GM19099 (cell line): Measurements from ENCODE around the gene CHRNA3.
A peak's percentile ranks its signal among the peaks of the same experiment; 100 is the strongest.

Experiments used
- POLR2A ChIP-seq: IDR thresholded peaks from 3 replicates; pipeline ENCODE4 v1.6.1; 2011; ENCODE audit warnings: low read depth; ENCODE audit not compliant: insufficient read length; ENCODE audit errors: extremely low read depth

The CHRNA3 gene

DNA sequence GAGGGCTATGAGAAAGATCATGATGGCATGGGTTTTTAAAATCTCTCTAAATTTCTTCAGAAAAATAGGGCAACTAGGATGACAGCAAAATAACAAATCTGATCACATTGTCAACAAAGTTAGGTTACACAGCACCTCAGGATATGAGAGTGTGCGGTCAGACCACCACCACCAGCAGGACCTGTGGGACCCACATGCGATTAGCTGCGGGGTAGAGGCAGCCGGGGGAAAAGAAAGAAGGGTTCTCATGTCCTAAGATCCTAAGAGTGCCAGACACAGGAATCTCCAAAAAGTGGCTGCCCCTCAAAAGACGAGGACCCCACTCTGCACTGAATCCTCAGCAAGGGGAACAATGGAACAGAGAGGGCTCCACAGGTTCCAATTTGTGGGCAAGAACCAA is 15.6 kb downstream of the CHRNA3 start:
- TF ChIP-seq POLR2A: no peak

DNA sequence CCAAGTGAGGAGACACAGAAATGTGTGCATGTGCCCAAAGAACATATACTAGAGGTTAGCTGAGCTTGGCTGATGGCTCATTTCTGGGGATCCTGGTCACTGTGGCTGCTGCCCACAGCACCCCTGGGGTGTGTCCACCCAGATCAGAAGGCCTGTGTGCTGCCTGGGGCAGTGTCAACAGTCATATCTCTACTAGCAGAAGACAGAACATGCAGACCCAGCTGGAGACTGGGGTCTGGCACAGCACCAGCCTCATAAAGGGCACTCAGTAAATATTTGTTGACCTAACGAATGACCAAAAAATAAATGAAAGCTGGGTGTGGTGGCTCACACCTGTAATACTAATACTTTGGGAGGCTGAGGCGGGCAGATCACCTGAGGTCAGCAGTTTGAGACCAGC is 16.4 kb downstream of the CHRNA3 start:
- no peak for TF ChIP-seq POLR2A

DNA sequence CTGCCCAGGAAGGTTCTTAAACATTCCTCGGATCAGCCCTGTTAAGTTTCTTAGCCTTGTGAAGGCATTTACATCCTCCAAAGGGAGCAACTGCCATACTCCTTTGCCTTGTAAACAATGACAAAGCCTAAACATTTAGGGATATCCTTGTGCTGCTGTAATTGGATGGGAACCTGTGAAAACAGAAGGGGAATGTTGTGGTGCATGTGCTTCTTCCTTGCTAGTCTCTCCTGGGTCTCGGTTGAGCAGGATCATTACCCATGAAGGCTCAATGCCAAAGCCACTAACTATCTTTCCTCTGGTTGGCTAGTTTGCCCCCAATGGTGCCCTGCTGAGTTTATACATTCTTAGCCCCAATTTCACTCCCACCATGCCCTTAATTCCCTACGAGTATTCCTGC is 17.3 kb downstream of the CHRNA3 start:
- no peak for TF ChIP-seq POLR2A

DNA sequence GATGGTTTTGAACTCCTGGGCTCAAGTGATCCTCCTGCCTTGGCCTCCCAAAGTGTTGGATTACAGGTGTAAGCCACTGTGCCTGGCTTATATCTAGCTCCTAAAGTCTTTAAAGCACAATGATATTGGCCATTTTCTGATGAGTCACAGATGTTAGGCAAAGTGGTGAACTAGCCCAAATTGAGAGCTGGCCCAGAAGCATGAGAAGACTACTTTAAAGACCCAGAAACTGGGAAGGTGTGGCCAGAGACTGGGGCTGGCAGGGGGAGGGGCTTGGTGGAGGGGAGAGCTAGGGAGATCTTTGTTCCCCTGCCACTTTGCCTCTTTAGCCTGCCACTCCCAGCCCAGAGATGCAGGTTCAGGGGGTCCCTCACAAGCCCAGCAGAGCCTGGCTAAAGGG is 21.6 kb downstream of the CHRNA3 start:
- no peak for TF ChIP-seq POLR2A

DNA sequence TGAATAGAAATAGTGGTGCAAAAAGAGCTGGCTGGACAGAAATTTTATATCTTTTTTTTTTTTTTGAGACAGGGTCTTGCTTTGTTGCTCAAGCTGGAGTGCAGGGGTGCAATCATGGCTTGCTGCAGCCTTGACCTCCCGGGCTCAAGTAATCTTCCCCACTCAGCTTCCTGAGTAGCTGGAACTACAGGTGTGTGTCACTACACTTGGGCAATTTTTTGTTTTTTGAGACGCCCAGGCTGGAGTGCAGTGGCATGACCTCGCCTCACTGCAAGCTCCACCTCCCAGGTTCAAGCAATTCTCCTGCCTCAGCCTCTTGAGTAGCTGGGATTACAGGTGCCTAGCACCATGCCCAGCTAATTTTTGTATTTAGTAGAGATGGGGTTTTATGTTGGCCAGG is 22.4 kb downstream of the CHRNA3 start:
- no peak for TF ChIP-seq POLR2A

DNA sequence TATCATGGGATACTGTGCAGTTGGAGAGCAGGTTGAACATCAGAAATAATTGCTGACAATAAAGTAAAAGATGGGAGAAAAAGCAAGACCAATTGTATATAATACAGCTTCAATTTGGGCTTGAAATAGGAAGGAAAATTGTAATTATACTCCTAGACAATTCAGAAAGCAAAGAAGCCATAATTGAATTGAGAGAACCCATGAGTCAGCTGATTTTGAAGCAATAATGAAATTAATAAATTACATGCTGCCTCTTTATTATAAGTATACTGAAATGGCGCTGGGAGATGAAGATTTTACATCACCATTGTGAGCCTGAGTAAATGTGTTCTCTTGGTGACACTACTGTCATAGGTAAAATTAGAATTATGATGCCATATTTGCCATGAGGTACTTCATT is 23.2 kb downstream of the CHRNA3 start:
- no peak for TF ChIP-seq POLR2A

DNA sequence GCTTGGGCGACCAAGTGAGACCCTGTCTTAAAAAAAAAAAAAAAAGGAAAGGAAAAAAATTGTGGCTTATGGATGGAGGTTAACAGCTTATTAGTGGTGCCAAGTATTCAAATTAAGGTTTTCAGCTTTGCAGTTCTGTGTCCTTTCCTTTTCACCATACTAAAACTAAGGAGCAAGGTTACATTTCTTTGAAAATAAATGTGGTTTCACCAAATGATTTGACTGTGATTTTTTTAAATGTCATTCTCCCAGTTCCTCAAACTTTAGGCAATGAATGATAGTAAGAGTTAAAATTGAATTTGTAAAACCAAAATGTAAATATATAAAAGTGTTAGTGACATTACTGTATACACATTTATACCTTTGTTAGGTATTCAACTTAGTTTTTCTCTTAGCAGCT is 45.9 kb downstream of the CHRNA3 start:
- TF ChIP-seq POLR2A: no peak

DNA sequence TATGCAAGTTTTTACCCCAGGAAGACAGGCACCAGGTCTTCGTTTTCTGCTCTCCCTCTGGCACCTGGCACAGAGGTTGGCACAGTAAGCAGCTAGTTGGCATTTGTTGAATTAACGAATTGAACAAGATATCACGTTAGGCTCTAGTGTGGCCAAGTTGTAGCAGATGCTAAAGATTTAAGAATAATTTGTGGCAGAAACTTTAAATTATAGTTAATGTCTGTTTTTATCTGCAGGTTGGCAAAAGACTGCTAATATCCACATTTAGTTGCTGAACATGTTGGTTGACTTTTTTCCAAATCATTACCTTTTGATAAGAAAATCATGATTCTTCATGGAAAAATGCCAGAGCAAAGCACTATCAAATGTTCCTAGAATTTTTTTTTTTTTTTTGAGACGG is 47.4 kb downstream of the CHRNA3 start:
- TF ChIP-seq POLR2A: no peak

DNA sequence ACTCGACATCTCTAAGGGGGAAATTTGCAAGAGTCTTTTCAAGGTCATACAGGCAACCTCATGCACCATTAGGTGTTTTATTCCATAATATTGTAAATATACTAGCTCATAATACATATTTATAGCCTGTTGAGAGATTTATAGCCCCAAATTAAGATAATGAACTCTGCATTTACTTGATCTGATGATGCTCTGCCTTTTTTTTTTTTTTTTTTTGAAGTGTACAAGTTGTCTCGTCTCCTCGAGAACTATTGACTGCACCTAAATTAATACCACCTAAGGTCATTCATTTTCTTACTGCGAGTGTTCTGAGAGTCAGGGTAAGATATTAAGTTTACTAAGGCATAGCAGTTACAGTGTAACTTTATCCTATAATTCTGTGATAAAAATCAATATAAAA is 49.4 kb downstream of the CHRNA3 start:
- TF ChIP-seq POLR2A: no peak

DNA sequence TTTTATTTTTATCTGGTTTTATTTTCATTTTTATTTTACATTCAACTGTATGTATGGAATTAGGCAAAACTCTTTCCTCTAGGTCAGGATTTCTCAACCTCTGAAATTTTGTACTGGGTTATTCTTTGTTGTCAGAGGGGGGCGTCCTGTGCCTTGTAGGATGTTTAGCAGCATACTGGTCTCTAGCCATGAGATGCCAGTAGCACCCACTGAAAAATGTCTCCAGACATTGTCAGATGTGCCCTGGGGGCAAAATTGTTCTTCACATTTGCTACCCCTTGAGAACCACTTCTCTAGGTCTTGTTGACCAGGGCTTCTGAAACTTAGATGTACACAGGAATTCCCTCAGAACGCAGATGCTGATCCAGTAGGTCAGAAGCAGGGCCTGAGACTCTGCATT is 50.1 kb downstream of the CHRNA3 start:
- TF ChIP-seq POLR2A: no peak

DNA sequence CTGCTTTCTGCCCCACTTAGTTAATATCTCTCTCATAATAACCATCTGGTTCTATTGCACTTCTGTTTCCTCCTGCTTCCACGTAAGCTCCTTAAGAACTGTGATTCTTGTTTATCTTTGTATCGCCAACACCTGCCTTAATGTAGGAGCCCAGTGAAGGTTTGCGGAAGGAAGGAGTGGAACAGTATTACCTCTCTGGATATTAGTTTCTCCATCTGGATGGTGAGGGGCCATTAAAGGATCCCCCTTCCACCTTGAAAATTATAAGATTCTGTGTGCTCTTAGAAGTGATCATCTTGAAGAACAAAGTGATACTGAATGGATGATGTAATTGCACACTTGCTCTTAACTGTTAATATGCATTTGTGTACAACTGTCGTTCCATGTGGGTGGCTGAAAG is 53.3 kb downstream of the CHRNA3 start:
- TF ChIP-seq POLR2A: no peak

DNA sequence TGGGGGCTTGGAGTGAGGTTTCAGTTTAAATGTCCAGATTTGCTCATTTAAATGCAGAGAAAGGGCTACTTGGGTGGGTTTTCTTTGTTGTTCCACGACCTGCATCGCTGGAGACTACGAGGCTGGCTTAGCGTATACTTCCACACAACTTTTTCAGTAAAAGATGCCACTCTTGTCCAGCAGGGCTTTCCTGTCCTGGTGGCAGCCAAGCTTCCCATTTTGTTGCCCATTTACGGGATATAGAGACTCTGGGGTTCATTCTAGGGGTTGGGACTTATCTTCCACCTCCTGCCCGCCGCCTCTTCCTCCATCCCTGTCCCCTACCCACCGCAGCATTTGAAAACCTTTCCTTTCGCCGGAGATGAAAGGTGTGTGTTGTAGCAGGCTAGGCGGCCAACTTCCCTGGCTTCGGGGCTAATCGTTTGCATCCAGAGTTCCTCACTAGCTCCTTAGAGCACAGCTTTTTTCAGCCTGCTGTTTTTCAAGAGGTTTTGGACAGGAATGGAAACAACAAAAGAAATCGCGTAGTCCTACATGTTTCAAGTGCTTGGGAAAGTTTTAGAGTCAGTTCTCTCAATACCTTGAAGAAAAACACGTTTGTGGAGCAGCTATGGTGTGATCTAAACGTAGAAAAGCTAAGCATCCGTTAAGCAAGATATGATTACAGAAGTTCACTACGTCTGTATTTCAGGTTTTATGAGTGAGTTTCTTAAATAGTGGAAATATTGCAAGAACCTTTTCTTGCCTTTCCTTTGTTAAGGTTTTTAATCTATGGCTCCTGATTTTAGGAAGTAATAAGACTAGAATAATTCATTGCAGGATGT is 54.6 kb downstream of the CHRNA3 start:
- TF ChIP-seq POLR2A: no peak

DNA sequence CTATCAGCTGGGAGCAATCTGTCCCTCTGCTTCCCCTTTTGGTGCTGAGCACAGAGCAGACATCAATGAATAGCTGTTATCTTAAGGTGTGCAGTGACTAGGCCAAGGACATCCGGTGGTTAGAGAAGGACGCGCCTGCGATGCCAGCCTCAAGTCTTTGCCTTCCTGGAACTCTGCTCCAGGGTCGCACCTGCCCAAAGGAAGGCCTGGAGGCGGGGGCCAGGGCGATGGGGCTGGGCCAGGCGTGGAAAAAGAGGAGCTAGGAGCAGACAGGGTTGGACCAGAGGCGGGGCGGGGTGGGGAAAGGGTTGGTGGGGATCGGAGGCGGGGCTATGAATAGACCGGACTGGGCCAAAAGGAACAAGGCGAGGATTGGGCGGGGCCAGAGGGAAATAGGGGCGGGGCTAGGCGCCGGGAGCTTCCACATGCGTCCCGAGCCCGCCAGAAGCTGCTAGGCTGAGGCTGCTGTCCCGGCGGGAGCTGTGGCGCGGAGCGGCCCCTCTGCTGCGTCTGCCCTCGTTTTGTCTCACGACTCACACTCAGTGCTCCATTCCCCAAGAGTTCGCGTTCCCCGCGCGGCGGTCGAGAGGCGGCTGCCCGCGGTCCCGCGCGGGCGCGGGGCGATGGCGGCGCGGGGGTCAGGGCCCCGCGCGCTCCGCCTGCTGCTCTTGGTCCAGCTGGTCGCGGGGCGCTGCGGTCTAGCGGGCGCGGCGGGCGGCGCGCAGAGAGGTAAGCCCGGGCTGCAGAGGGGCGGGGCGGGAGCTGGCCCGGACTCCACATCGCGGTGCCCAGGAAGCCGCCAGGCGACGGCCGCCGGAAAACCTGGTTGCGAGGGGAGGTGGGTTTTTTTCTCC is 55.5 kb downstream of the CHRNA3 start, which contains the start of gene CHRNA5:
Gene CHRNA5, plus strand, starts transcription at position 424 of the 854 bp plus-strand sequence. Its CDS starts 200 bp downstream, at position 624.
- TF ChIP-seq POLR2A: peak; percentile 81

DNA sequence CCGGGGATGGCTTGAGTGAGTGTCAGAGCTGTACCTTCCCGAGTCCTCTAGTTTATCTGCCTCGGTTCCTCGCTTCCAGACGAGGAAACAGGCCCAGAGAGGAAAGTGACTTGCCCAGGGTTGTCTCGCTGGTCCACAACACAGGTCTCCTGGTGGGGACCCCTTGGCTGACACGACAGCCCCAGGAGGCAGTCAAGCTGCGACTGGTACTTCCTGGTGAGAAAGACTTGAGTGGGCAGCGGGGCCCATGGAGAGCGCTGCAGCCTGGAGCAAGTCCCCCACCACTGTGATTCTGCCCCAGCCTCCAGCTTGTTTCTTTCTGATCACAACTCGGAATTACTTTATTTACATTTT is 56.1 kb downstream of the CHRNA3 start:
- TF ChIP-seq POLR2A: no peak

DNA sequence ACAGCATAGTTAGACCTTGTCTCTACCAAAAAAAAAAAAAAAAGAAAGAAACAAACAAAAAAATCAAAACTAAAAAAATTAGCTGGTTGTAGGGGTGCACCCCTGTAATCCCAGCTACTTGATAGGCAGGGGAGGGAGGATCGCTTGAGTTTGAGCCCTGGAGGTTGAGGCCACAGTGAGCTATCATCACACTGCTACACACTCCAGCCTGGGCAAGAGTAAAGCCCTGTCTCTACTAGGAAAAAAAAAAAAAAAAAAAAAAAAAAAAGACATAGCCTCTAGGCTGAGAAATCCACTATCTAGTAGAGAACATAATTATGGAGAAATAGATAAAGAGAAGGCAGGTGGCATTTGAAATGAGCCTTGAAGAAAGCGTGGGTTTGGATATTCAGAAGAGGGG is 57.7 kb downstream of the CHRNA3 start:
- TF ChIP-seq POLR2A: no peak

DNA sequence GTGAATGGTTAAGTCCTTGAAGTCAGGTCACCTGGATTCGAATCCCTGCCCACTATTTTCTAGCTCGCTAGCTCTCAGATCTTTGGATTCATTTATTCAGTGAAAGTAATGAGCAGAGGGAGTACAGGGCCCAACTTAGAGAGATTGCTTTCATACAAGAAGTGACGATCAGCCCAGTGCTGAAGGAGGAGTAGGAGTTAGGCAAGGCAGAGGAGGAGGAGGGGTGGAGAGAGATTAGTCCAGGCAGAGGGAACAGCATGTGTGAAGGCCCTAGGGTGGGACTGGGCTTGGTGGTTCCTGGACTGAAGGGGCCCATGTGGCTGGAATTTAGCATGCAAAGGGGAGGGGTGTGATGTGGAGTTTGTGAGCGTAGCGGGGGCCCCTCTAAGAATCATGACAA is 59.3 kb downstream of the CHRNA3 start:
- TF ChIP-seq POLR2A: no peak

DNA sequence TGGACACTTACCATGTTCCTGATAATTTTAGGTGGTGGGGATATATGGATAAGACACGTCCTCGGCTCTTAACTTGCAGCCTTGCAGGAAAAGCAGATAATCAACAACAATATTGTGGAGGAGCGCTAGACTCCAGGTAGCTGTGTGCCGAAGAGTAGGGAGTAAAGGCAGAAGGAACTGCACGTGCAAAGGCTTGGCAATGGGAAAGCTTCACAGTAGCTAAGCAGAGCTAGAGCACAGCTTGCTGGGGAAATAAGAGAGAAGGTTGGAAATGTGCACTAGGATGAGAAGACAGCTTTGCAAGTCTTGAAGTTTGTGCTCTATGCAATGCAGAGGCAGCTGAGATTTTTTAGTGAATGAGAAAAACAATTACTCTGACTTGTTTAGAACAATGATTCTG is 68.2 kb downstream of the CHRNA3 start:
- no peak for TF ChIP-seq POLR2A

DNA sequence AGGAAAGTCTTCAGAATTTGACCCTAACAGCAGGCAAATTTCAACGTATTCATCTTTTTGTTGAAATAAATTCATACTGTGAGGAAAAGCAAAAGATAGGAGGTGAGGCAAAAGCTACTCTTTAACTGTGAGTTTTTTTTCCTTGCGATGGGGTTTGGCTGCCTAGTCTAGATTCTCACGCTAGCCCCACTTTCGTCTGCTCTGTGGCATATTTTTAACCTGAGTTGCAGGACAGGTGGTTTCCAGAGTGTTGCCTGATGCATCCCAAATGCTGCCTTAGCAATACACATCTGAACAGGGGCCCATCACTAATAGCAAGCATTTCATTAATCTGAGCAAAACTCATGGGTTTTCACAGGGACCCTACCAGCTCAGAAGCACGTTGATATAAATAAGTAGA is 68.9 kb downstream of the CHRNA3 start:
- no peak for TF ChIP-seq POLR2A
